UCSD-AML1 (cell line): ENCODE data around the gene FERMT3.
A peak's percentile ranks its signal among the peaks of the same experiment; 100 is the strongest.
"Not testable (repeated sequence)": the region's sequence is repeated elsewhere in the genome, so short reads cannot be mapped to it uniquely, and the experiment has no call there.

Experiments
- DNase-seq: peaks from one replicate; lab custom pipeline; 2025; ENCODE audit not compliant: unreplicated experiment; lab: John Stamatoyannopoulos, UW

The FERMT3 gene

DNA sequence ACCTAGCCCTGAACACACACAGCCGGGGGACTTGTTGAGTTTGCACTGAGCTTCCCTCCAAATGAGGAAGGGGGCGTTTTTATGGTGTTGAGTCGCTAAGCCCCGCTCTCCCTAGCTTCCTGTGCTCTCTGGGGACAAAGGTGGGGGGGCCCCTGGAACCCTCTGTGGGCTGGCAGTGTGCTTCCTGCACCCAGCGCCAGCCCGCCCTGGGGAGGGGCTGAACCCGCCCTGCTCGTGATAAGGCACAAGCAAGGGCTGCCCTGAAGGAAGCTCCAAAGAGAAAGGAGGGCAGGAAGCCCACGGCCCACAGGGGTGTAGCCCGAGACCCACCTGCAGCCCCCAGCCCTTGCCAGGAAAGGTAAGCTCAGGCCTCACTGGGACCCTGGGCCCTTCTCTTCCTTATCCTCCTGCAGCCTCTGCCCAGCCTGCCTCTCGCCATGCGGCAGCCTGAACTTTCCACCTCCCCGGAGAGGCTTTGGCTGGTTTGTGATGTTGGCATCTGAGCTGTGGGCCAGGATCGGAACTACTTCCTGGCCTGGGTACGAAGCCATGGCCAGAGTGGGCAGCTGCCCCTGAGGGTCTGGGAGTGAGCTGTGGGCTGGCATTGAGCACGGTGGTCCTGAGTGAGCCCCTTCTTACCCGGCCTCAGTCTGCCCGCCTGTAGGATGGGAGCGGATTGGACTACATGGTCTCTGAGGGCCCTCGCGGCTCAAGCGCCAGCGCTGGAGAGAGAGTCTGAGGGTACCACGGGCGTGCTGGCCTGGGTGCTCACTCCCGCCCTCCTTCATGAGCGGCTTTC lies at the start of gene FERMT3:
Gene FERMT3 (plus strand): TSS at position 265 of the 799 bp plus-strand sequence. CDS start 644 bp downstream, outside the sequence.
- DNase-seq: peak; percentile 94

DNA sequence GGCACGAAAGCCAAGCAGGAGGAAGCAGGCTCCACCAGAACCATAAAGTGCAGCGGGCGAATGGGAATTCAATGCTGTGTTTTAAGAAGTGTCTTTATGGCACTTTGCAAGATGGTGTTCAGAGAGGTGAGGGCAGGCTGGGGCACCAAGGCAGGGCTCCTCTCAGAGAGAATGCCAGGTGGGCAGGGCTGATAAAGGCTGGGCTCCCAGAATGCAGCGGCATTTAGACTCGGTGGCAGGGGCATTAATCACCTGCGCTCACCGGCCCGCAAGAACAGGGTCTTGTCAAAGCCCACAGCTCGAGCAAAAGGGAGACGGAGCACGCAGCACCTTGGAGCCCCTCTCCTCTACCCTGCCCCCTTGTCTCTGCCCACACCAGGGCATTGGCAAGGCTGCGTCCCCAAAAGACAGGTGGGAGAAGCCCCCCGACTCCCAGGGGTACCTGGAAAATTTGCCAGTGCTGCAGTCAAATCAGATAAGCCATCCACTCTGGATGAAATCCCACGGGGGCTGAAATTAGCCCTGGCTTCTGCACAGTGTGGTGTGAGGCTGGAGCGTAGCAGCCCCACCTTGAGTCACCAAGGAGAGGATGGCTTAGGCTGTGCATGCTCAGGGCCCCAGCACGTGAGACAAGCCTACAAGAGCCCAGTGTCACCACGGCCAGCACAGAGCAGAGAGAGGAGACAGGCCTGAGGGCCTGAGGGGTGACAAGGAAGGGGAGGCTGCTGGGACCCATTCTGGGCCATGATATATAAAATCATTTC lies 48.7 kb upstream of the FERMT3 start:
- DNase-seq: no peak

GRCh38 chr11:64161037-64161436 lies 45.5 kb upstream of the FERMT3 start:
- no peak for DNase-seq

DNA sequence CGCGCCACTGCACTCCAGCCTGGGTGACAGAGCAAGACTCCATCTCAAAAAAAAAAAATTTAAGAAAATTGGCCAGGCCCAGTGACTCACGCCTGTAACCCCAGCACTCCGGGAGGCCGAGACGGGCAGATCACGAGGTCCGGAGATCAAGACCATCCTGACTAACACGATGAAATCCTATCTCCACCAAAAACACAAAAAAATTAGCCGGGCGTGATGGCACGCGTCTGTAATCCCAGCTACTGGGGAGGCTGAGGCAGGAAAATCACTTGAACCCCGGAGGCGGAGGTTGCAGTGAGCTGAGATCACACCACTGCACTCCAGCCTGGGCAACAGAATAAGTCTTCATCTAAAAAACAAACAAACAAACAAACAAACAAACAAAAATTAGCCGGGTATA lies 43.8 kb upstream of the FERMT3 start:
- DNase-seq: not testable (repeated sequence)

DNA sequence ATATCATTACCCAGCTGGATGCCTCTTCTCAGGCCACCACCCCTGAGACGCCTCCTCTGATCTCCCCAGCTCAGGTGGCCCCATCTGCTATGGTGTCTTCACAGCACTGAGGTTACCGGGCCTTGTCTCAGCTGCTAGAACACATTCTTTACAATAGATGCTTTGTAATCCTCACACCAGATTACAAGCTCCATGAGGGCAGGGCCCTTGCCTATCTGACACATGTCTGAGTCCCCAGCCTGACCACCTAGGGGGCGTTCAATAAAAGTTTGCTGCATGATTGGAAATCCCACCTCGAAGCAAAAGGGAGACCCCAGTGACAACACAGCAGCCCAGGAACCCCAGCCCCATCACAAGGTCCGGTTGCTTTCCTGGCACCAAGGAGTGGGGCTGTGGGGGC lies 42.6 kb upstream of the FERMT3 start:
- DNase-seq: no peak

DNA sequence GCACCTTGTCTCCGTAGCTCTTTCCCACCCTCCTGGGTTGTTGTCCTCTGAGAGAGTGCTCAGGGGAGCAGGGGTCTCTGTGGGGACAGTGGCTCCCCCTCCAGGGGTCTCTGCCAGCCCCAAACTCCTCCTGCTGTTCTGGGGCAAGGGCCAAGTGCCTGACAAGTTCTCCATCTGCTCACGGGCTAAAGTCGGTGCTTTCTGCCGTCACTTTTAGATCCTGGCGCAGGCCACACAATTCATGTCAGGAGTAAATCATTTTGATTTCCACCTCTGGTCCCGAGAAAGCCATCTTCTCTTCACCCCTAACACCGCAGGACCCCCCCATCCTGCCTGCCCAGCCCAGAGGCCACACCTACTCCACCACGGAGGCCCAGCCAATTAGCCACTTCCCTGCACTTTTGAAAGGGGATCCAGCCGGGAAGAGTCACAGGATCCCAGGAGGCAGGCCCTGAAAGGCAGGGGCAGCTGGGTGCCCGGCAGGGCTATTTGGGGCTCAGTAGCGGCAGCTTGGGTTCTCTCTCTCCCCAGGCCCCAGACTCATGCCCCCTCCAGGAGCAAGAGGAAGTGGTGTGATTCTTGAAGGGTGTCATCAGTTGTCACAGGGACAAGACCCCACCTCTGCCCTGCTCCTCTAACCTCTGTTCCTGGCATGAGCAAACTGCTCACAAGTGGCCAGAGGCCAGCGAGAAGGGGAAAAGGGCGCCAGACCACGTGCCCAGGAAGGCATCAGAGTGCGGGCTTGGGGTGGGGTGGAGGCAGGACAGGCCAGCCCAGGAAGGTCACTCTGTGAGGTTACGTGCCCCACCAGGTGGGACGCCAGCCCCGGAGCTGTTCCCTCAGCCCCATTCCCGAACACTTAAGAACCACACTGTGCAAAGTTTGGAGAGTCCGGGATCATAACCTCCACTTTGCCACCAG lies 41.9 kb upstream of the FERMT3 start:
- DNase-seq: no peak

DNA sequence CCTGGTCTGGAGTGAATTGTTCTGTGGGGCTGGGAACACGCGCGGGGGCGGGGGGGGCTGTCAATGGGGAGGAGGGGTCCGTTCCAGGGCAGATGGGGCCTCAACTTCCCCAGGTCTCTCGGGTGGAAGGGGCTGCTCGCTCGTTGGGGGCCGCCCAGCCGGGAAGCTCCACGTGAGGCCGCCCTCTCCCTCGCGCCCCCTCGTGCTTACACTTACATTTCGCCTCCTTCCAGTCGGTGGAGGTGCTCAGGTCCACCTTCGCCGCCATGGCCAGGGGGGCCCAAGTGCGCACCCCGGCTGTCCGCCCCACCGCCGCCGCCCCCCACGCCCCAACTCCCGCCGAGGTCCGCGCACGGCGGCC lies 41.1 kb upstream of the FERMT3 start:
- peak; percentile 50 for DNase-seq

DNA sequence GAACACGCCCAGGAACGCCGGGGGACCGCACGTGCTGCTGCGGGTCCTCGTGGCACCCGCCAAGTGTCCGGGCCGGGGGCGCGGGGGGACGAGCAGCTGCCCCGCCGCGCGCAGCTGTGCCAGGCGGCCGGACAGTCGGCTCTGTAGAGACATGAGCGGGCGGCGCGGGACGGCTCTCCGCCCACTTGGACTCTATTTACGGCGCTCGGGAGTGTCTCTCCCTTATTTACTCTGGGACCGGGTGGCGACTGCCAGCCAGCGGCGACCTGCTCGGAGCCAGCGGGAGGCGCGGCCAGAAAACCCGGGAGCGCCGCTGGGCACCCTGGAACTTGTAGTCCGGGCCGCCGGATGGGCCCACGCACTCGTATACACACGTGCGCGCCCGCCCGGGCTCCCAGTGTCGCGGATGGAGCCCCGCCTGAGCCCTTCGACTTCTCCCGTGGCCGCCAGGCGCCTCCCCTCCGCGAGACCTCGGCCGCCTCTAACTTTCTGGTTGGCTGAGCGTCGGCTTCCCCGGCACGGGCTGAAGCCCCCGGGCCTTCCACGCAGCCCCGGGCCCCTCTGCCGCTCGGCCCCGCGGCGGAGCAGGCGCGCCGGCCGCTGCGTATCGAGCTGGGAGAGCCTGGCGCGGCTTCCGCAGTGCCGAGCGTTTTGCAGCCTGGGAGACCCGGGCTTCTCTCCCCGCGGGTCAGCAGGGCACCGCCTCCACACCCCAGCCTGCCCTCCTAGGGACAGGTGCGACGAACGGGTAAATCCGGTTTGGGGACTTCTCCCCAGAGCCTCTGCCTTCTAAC lies 40.5 kb upstream of the FERMT3 start, which contains the start of gene MACROD1:
Gene MACROD1 (minus strand): TSS at position 272 of the 794 bp plus-strand sequence. CDS start 119 bp downstream, at position 153.
- peak; percentile 90 for DNase-seq

- no peak for DNase-seq
These were observed 36.1 kb upstream of the FERMT3 start for GRCh38 chr11:64170419-64170818.

- no peak for DNase-seq
These were observed 32.7 kb upstream of the FERMT3 start for GRCh38 chr11:64173616-64174355.

DNA sequence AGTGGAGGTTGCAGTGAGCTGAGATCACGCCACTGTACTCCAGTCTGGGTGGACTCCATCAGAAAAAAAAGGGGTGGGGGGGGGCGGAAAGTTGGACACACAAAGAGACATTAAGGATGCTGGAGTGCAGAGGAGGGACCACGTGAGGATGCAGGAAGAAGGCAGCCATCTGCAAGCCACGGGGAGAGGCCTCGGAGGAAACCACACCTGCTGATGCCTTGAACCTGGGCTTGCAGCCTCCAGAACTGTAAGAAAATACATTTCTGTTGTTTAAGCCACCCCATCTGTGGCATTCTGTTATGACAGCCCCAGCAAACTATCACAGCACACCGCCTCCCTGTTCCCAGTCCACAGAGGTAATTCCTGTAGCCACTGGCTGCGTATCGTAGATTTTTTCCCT lies 29.8 kb upstream of the FERMT3 start:
- DNase-seq: no peak

- DNase-seq: no peak
These were observed 28.3 kb upstream of the FERMT3 start for GRCh38 chr11:64178203-64178602.

DNA sequence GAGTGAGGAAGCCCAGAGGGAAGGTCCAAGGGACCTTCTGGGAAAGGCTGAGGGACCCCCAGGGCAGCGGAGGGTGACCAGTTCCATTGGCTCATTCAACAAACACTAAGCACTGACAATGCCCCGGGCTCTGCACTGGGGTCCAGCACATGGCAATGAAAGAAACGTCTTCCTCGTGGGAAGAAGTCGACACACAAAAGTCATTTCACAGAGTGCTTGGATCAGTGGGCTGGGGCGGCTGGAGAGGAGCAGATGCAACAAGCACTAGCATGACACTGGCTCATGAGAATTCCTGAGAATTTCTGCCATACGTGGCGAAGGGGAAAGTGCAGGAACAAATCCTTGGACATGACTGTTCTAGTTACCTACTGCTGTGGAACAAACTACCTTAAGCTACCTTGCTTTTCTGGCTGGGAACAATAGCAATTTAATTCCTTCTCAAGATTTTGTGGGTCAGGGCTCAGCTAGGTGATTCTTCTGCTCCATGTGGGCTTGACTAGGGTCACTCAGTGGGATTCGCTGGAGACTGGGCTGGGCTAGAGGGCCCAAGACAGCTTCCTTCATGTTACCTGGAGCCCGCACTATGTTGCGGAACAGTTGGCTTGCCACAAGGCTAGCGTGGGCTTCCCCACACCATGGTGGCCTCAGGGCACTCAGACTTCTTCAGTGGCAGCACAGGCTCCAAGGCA lies 27.4 kb upstream of the FERMT3 start:
- DNase-seq: no peak

DNA sequence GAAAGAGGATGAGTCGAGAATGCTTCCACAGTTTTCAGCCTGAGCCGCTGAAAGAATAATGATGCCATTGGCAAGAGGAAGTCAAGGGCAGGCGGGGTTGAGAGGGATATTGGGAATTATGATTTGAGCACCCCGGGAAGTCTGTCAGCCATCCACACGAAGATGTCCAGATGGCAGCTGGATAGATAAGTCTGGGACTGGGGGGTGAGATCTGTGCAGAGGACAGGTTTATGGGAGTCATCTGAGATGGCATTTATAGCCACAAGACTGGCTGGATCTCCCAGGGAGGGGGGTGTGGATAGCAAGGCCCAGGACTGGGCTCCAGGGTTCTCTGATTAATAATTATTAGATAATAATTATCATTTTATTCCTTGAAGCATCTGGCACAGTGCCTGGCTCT lies 25.6 kb upstream of the FERMT3 start:
- DNase-seq: no peak

GRCh38 chr11:64181506-64182411 lies 24.8 kb upstream of the FERMT3 start:
- DNase-seq: peak; percentile 82

DNA sequence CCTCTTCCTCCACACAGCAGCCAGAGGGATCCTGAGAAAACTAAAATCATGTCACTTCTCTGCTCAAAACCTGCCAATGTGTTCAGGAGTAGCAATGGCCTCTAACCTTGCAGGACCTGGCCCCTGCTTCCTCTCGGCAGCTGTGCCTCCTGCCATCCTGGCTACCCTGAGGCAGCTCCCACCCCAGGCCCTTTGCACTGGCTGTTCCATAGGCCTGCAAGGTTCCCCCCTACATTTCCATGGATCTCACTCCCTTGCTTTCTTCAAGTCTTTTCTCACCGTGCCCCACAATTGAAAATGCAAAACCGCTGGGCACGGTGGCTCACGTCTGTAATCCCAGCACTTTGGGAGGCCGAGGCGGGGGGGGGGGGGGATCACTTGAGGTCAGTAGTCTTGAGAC lies 22.6 kb upstream of the FERMT3 start:
- no peak for DNase-seq

DNA sequence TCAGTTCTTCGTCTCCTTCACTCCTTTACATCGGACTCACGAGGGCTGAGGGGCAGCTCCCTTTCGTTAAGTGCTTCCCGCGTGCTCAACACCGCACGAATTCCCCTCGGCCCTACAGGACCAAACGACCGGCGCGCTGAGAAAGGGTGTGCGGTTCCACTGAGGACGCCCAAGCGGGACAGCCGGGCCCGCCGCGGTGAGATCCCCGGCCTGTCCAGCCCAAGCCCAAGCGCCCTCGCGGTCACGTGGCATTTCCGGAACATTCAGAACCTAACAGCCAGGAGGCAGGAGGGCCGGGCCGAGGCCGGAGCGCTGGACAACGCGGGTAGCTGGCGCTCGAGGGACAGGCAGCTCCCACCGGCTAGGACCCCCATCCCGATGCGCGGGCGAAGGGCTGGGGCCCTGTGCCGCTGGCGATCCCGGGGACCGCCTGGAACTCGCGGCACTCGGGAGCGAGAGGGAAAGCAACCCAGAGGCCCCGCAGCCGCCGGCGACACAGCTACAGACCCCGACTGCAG lies 21.3 kb upstream of the FERMT3 start:
- DNase-seq: no peak
